ENCODE measurements around the gene CA4.

DNA sequence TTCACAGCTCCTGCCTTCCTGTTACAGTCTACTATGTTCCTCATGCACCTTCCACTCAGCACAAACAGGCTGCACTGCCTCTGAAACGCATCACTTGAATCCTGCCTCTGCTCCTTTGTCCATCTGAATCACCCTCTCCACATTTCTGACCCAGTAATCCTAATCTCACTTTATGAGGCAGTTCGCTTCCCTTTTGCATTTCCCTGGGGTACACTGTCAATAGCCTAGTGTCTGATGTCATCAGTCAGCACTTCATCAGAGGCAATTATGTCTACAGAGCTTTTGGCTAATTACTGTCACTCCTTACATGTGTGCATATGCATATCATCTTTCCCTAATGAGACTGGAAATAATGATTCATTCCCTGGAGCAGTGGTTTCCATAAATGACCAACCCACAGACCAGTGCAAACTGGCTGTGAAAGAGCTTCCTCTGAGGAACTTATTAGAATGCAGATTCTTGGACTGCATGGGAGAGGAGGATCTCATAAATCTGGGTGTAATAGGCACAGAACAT lies 23.6 kb downstream of the CA4 start:
- TF ChIP-seq, protein P1, sequence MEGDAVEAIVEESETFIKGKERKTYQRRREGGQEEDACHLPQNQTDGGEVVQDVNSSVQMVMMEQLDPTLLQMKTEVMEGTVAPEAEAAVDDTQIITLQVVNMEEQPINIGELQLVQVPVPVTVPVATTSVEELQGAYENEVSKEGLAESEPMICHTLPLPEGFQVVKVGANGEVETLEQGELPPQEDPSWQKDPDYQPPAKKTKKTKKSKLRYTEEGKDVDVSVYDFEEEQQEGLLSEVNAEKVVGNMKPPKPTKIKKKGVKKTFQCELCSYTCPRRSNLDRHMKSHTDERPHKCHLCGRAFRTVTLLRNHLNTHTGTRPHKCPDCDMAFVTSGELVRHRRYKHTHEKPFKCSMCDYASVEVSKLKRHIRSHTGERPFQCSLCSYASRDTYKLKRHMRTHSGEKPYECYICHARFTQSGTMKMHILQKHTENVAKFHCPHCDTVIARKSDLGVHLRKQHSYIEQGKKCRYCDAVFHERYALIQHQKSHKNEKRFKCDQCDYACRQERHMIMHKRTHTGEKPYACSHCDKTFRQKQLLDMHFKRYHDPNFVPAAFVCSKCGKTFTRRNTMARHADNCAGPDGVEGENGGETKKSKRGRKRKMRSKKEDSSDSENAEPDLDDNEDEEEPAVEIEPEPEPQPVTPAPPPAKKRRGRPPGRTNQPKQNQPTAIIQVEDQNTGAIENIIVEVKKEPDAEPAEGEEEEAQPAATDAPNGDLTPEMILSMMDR (IDR thresholded peaks at IDR 0.05): no peak
- no peak for TF ChIP-seq POLR2A (IDR thresholded peaks at IDR 0.05)

Measured in lower leg skin (tissue), 3 donors.